ENCODE data around the gene SLC2A11.

DNA sequence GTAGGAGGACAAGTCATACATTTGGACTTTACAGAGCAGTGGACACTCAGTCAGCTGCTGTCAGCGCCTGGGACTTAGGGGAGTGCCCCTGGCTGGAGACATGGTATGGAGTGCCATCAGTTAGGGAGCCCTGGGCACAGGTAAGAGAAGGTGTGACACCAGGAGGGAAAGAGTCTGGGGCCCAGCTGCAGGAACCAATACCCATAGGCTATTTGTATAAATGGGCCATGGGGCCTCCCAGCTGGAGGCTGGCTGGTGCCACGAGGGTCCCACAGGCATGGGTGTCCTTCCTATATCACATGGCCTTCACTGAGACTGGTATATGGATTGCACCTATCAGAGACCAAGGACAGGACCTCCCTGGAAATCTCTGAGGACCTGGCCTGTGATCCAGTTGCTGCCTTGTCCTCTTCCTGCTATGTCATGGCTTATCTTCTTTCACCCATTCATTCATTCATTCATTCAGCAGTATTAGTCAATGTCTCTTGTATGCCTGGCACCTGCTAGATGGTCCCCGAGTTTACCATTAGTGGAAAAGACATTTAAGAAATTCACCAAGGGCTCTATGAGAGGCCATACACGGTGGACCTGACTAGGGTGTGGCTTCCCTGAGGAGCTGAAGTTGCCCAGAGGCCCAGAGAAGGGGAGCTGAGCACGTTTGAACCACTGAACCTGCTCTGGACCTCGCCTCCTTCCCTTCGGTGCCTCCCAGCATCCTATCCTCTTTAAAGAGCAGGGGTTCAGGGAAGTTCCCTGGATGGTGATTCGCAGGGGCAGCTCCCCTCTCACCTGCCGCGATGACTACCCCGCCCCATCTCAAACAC lies 35.7 kb downstream of the SLC2A11 start:
- TF ChIP-seq CTCF (IDR thresholded peaks at IDR 0.05; ENCODE audit: insufficient read depth, low read length) (no peak), POLR2AphosphoS5 (IDR thresholded peaks at IDR 0.05; ENCODE audit: low read depth) (no peak), SPI1 (IDR thresholded peaks at IDR 0.05; ENCODE audit: borderline replicate concordance, low read depth) (no peak), GABPA (IDR thresholded peaks at IDR 0.05; ENCODE audit: low read depth) (no peak)
- TF ChIP-seq, protein P1, sequence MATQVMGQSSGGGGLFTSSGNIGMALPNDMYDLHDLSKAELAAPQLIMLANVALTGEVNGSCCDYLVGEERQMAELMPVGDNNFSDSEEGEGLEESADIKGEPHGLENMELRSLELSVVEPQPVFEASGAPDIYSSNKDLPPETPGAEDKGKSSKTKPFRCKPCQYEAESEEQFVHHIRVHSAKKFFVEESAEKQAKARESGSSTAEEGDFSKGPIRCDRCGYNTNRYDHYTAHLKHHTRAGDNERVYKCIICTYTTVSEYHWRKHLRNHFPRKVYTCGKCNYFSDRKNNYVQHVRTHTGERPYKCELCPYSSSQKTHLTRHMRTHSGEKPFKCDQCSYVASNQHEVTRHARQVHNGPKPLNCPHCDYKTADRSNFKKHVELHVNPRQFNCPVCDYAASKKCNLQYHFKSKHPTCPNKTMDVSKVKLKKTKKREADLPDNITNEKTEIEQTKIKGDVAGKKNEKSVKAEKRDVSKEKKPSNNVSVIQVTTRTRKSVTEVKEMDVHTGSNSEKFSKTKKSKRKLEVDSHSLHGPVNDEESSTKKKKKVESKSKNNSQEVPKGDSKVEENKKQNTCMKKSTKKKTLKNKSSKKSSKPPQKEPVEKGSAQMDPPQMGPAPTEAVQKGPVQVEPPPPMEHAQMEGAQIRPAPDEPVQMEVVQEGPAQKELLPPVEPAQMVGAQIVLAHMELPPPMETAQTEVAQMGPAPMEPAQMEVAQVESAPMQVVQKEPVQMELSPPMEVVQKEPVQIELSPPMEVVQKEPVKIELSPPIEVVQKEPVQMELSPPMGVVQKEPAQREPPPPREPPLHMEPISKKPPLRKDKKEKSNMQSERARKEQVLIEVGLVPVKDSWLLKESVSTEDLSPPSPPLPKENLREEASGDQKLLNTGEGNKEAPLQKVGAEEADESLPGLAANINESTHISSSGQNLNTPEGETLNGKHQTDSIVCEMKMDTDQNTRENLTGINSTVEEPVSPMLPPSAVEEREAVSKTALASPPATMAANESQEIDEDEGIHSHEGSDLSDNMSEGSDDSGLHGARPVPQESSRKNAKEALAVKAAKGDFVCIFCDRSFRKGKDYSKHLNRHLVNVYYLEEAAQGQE (IDR thresholded peaks at IDR 0.05; ENCODE audit: insufficient replicate concordance, low read depth) = no peak
